ENCODE measurements around the gene ADAMTSL4.
"Not testable (repeated sequence)": the region's sequence is repeated elsewhere in the genome, so short reads cannot be mapped to it uniquely, and the experiment has no call there.

Gene ADAMTSL4

GRCh38 chr1:150578272-150579109 is 29.3 kb downstream of the ADAMTSL4 start:
- DNase-seq (ENCODE audit: low read depth), result peak; percentile 73
- TF ChIP-seq POLR2A (IDR thresholded peaks at IDR 0.05; ENCODE audit: extremely low read depth, insufficient read length) (no peak), CTCF (IDR thresholded peaks at IDR 0.05; ENCODE audit: low read depth, low read length) (no peak), MYC (IDR thresholded peaks at IDR 0.05; ENCODE audit: low read depth, low read length) (no peak; the same call in 1 of the 2 replicates)
- TF ChIP-seq, protein P1, sequence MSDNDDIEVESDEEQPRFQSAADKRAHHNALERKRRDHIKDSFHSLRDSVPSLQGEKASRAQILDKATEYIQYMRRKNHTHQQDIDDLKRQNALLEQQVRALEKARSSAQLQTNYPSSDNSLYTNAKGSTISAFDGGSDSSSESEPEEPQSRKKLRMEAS (IDR thresholded peaks at IDR 0.05; ENCODE audit: low read depth, low read length), result no peak
- peak overlapping the region; percentile 88 for H3K4me3 ChIP-seq (ENCODE audit: low read depth, low read length)

DNA sequence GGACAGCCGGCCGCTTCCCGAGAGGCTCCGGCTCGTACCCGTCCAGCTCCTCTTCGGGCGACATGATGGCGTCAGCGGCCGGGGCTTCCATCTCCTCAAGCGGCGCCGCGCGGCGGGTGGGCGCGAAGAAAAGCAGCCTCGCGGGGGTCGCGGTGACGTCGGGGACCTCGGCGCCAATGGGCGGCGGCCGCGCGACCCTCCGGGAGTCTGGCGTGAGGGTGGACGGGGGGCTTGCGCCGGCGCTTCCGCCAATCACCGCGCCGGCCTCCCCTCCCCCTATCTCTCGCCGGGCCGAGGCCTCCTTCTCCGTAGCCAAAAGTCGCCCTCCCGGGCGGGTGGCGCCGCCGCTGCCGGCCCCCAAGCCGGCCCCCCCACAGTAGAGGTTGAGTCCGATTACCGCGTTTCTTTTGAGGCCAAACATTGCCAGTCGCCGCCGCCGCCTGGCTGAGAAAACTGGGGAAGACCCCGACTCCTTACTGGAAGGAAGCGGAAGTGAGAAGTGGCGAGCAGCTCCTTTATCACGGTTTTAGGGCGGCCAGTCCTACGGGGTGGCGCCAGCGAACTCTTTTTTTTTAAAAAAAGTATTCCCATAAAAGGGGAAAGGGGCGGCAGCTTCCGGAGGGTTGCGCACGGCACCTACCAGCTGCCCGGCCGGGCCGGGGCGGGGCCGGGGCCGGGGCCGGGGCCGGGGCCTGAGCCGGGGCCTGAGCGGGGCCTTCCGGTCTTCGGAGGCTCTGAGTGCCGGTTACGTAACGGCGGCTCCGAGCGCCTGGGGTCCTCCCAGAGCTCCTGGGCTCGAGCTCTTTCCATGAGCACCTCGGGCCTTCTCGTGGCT is 30.1 kb downstream of the ADAMTSL4 start, which contains the start of gene MCL1:
Gene MCL1 (minus strand): TSS at position 501 of the 835 bp plus-strand sequence. CDS start 80 bp downstream, at position 421.
- TF ChIP-seq, protein P1 (IDR thresholded peaks at IDR 0.05; ENCODE audit: low read depth, low read length), result no peak
- TF ChIP-seq CTCF (IDR thresholded peaks at IDR 0.05; ENCODE audit: low read depth, low read length), result no peak
- TF ChIP-seq MYC (IDR thresholded peaks at IDR 0.05; ENCODE audit: low read depth, low read length), result no peak
- peak; percentile 95 for TF ChIP-seq POLR2A (IDR thresholded peaks at IDR 0.05; ENCODE audit: extremely low read depth, insufficient read length)
- peak within 1 kb of the TSS; percentile 88 for H3K4me3 ChIP-seq (ENCODE audit: low read depth, low read length)
- DNase-seq (ENCODE audit: low read depth), result peak; percentile 96

- DNase-seq (ENCODE audit: low read depth), result no peak
These were observed 30.9 kb downstream of the ADAMTSL4 start for GRCh38 chr1:150579945-150580642.

GRCh38 chr1:150580966-150581365 is 31.8 kb downstream of the ADAMTSL4 start:
- H3K4me3 ChIP-seq (ENCODE audit: low read depth, low read length); DNase-seq (ENCODE audit: low read depth): not testable (repeated sequence)

More at GRCh38 chr1:150579945-150580642, 30.9 kb downstream of the ADAMTSL4 start:
- H3K4me3 ChIP-seq (ENCODE audit: low read depth, low read length), result peak overlapping the region; percentile 73
- TF ChIP-seq CTCF (IDR thresholded peaks at IDR 0.05; ENCODE audit: low read depth, low read length) (no peak), POLR2A (IDR thresholded peaks at IDR 0.05; ENCODE audit: extremely low read depth, insufficient read length) (no peak), MYC (IDR thresholded peaks at IDR 0.05; ENCODE audit: low read depth, low read length) (peak; percentile 56; the same call in 1 of the 2 replicates)
- TF ChIP-seq, protein P1 (IDR thresholded peaks at IDR 0.05; ENCODE audit: low read depth, low read length), result peak; percentile 56; the same call in 1 of the 2 replicates

- not testable (repeated sequence) for DNase-seq (ENCODE audit: low read depth); H3K4me3 ChIP-seq (ENCODE audit: low read depth, low read length)
These were observed 32.2 kb downstream of the ADAMTSL4 start for GRCh38 chr1:150581437-150581836.

GRCh38 chr1:150581962-150582361 is 32.8 kb downstream of the ADAMTSL4 start:
- DNase-seq (ENCODE audit: low read depth); H3K4me3 ChIP-seq (ENCODE audit: low read depth, low read length): not testable (repeated sequence)

DNA sequence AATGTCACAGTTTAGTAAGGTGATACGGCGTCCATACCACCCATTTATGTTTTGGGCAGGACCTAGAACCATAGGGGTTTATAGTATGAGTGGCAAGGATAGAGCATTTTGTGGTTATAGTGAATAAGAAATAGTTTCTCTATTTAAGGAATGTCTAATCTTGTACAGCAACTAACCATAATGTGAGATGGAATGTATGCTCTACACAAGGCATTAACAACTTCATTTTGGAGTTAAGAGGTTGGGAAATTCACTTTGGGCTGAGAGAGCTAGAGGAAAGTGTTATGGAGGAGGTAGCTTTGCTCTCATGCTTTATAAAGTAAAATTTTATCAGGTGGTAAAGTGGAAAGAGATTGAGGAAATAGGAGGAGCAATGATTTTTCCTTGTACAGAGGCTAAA is 33.2 kb downstream of the ADAMTSL4 start:
- TF ChIP-seq POLR2A (IDR thresholded peaks at IDR 0.05; ENCODE audit: extremely low read depth, insufficient read length) (no peak), CTCF (IDR thresholded peaks at IDR 0.05; ENCODE audit: low read depth, low read length) (no peak), MYC (IDR thresholded peaks at IDR 0.05; ENCODE audit: low read depth, low read length) (no peak)
- TF ChIP-seq, protein P1 (IDR thresholded peaks at IDR 0.05; ENCODE audit: low read depth, low read length), result no peak
- DNase-seq (ENCODE audit: low read depth), result no peak
- H3K4me3 ChIP-seq (ENCODE audit: low read depth, low read length), result no peak overlapping the region

Measured in NB4 (cell line).